ENCODE data around the gene TMTC2.

- TF ChIP-seq POLR2A (IDR thresholded peaks at IDR 0.05) (no peak), CTCF (IDR thresholded peaks at IDR 0.05) (no peak)
Observed at GRCh38 chr12:82867762-82868500, 181.2 kb downstream of the TMTC2 start.
